ENCODE data around the gene FAM20A.
"Not testable (repeated sequence)": the region's sequence is repeated elsewhere in the genome, so short reads cannot be mapped to it uniquely, and the experiment has no call there.

Gene FAM20A

GRCh38 chr17:68564415-68565111, 36.6 kb downstream of the FAM20A start:
- no peak for DNase-seq

GRCh38 chr17:68562736-68563135, 38.4 kb downstream of the FAM20A start:
- no peak for DNase-seq

- no peak for DNase-seq
These were observed 40.0 kb downstream of the FAM20A start for GRCh38 chr17:68560966-68561720.

- DNase-seq, result no peak
These were observed 41.9 kb downstream of the FAM20A start for GRCh38 chr17:68559316-68559715.

- no peak for DNase-seq
These were observed 44.6 kb downstream of the FAM20A start for GRCh38 chr17:68556551-68556950.

- no peak for DNase-seq
These were observed 56.9 kb downstream of the FAM20A start for GRCh38 chr17:68544111-68544915.

- no peak for DNase-seq
These were observed 58.3 kb downstream of the FAM20A start for GRCh38 chr17:68542698-68543463.

GRCh38 chr17:68541816-68542215, 59.4 kb downstream of the FAM20A start:
- no peak for DNase-seq

- no peak for DNase-seq
These were observed 60.2 kb downstream of the FAM20A start for GRCh38 chr17:68540981-68541380.

GRCh38 chr17:68539548-68540467, 61.4 kb downstream of the FAM20A start:
- DNase-seq, result peak; percentile 19

GRCh38 chr17:68535922-68536321, 65.2 kb downstream of the FAM20A start:
- DNase-seq, result no peak

- no peak for DNase-seq
These were observed 66.5 kb downstream of the FAM20A start for GRCh38 chr17:68534695-68535088.

GRCh38 chr17:68533887-68534694, 67.1 kb downstream of the FAM20A start:
- no peak for DNase-seq

- no peak for DNase-seq
These were observed 68.3 kb downstream of the FAM20A start for GRCh38 chr17:68532826-68533225.

GRCh38 chr17:68531252-68531651, 69.9 kb downstream of the FAM20A start:
- DNase-seq, result no peak

- DNase-seq, result no peak
These were observed 73.9 kb downstream of the FAM20A start for GRCh38 chr17:68527314-68527713.

GRCh38 chr17:68526548-68526947, 74.6 kb downstream of the FAM20A start:
- DNase-seq, result no peak

GRCh38 chr17:68522266-68522665, 78.9 kb downstream of the FAM20A start:
- no peak for DNase-seq

- no peak for DNase-seq
These were observed 81.3 kb downstream of the FAM20A start for GRCh38 chr17:68519911-68520310.

GRCh38 chr17:68519051-68519450, 82.1 kb downstream of the FAM20A start:
- DNase-seq, result not testable (repeated sequence)
